GM10248 (cell line): Measurements from ENCODE around the gene ARSB.
A peak's percentile ranks its signal among the peaks of the same experiment; 100 is the strongest.

Experiments
- CTCF ChIA-PET: fragments of 300-600 bp; sonication (Branson Sonifier 250); formaldehyde crosslinking; extraction: SDS; loops from one replicate; lab custom pipeline; 2021; ENCODE audit warnings: antibody characterized with exemption; lab: Yijun Ruan, JAX
- POLR2A ChIA-PET: fragments of 350-650 bp; sonication (Branson Sonifier 250); formaldehyde crosslinking; extraction: SDS; loops from one replicate; lab custom pipeline; 2020; ENCODE audit warnings: antibody characterized with exemption; lab: Yijun Ruan, JAX
- DNase-seq: peaks from one replicate; pipeline ENCODE4 v3.0.0; 2012; ENCODE audit errors: extremely low spot score
- TF ChIP-seq, protein P1 (sequence below): IDR thresholded peaks from 2 replicates; pipeline ENCODE4 v1.5.1; 2012; ENCODE audit warnings: mild to moderate bottlenecking, low read depth; ENCODE audit errors: extremely low read depth, missing control alignments, control extremely low read depth

Gene ARSB

DNA sequence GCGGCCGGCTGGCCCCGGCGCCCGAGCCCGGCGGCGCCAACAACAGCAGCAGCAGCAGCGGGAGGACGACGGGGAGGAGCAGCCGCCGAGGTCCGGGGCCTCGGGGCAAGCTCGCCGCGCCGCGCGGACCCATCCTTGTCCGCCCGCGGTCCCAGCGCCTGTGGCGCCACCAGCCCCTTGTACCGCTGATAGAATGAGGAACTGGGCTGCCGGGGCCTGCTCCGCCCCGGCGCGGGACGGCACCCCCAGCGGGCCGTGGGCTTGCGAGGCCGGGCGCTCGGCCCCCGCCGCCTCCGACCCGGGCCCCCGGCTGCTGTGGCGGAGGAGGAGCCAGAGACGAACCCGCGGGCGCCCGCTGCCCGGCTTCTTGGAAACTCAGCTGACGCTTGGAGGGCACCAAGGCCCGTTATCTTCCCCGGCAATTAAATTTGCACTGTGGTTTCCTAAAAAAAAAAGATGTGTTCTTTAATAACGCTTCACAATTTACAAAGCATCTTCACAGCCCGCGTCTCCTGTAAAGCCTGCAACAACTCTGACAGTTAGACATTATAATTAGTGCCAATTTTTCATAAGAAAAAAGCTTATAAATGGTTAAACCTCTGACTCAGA lies at the start of gene ARSB:
TSS of gene ARSB (minus strand) at position 195 of the 609 bp plus-strand sequence. CDS start at position 133, 62 bp downstream.
- POLR2A ChIA-PET, result interaction anchor here (0.5 kb wide), 1 partner anchor 233 kb away, joined by 3 read pairs; no protein-coding TSS in a partner anchor
- CTCF ChIA-PET, result interaction anchor here (0.7 to 3.8 kb wide), 10 partner anchors 10 to 719 kb away, joined by 3 to 19 read pairs (median 3); no protein-coding TSS in a partner anchor
- TF ChIP-seq, protein P1, sequence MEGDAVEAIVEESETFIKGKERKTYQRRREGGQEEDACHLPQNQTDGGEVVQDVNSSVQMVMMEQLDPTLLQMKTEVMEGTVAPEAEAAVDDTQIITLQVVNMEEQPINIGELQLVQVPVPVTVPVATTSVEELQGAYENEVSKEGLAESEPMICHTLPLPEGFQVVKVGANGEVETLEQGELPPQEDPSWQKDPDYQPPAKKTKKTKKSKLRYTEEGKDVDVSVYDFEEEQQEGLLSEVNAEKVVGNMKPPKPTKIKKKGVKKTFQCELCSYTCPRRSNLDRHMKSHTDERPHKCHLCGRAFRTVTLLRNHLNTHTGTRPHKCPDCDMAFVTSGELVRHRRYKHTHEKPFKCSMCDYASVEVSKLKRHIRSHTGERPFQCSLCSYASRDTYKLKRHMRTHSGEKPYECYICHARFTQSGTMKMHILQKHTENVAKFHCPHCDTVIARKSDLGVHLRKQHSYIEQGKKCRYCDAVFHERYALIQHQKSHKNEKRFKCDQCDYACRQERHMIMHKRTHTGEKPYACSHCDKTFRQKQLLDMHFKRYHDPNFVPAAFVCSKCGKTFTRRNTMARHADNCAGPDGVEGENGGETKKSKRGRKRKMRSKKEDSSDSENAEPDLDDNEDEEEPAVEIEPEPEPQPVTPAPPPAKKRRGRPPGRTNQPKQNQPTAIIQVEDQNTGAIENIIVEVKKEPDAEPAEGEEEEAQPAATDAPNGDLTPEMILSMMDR, result no peak
- peak; percentile 67 for DNase-seq

DNA sequence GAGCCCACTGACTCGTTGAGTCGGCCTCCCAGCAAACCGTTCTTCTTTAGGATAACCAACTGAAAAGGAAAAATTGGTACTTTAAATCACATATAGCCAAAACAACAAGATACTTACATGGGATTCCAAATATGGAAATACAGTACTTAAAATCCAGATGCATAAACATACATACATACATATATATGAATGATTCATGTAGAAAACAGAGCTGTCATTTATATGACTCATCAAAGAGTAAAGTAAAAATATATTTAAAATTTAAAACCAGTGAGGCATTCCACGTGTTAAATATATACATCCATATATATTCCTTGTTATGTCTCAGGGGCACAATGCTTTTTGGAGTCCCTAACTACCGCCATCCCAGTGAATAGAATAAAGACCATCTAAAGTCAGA lies 47.7 kb upstream of the ARSB start:
- ChIA-PET POLR2A (no interaction called here), CTCF (interaction anchor here (1.5 to 4.4 kb wide), 3 partner anchors 8 to 100 kb away, joined by 6 to 26 read pairs (median 10); no protein-coding TSS in a partner anchor)
- DNase-seq, result no peak
- TF ChIP-seq, protein P1, result no peak

DNA sequence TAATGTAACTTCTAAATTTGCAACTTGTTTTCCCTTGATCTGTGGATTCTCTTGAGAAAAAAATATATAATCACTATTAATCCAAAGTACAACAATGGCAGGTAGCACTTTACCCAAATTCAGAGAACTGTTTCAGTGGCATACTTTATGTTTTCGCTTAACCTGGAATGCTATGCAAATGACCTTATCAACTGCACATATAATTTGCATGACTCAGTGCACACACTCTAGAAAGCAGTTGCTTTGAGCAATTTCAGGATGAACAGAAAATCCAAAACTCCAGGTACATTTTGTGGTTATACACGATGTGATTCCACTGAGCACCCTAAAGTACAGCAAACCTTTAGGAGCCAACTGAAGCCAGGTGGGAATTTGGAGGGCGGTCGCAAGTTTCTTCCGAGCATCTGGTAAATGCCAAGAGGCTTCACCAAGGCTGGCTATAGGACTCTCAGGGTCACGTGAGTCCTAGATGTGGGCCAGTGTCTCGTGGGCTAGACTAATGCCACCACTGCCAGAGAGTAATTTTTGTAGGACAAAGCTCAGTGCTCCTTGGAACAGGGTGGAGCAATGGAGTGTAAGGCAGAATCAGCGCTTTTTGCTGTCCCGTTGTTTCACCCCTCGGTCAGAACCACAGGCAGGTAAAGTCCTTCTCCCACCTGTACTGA lies 47.1 kb upstream of the ARSB start:
- ChIA-PET POLR2A (no interaction called here), CTCF (interaction anchor here (2.7 kb wide), 1 partner anchor 101 kb away, joined by 10 read pairs; no protein-coding TSS in a partner anchor)
- no peak for DNase-seq
- TF ChIP-seq, protein P1, result no peak

DNA sequence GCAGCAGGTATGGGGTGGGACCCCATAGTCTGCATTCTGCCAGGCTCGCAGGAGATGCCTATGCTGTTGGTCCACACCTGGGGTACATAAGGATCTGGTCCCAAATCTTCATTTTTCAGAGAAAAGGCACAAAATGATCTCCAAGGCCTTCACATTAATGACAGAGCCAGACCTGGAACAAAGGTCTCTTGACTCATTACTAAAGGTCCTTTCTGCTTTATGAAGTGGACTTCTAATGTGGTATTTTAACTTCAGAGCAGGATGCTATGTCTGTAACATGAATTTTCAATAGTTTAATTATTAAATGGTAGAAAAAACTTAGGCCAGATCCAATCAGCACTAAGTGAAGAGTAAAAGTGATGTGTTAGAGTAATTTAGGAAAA lies 46.4 kb upstream of the ARSB start:
- no peak for DNase-seq
- POLR2A ChIA-PET, result no interaction called here
- TF ChIP-seq, protein P1, result no peak
- CTCF ChIA-PET, result no interaction called here

DNA sequence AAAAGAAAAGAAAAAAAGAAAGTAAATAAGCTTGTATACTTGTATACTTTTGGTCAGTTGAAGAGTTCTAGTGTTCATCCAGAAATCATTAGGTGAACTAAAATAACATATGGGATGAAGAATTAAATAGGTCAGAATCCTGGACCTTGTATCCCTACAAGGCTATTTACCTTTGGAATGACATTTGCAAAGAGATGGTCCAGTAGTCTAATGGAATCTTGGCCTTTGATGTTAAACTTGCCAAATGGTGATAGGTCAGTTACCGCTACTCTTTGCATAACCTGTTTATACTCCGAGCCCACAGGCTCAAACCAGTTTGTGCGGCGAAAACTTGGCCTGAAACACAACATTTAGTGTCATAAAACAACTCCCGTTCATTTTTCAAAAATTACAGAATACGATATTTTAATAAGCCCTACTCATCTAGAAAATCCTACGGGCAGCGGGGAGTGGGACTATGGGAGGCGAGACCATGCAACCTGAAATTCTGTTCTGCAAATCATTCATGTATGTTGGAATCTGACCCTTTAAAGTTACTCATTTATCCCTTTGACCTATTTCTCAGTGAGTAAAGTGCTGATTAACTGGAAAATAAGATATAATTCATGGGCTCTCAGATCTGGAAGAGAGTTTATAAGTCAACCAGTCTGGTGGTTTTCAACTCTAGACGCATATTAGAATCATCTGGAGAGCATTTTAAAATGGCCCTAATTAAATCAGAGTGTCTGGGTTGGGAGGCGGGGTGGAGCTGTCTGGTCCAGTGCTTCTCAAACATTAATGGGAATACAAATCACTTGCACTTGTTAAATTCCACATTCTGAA lies 45.8 kb upstream of the ARSB start:
- DNase-seq, result no peak
- POLR2A ChIA-PET, result no interaction called here
- TF ChIP-seq, protein P1, result no peak
- CTCF ChIA-PET, result interaction anchor here (1.1 to 3.1 kb wide), 3 partner anchors 10 to 102 kb away, joined by 3 to 17 read pairs (median 13); no protein-coding TSS in a partner anchor

DNA sequence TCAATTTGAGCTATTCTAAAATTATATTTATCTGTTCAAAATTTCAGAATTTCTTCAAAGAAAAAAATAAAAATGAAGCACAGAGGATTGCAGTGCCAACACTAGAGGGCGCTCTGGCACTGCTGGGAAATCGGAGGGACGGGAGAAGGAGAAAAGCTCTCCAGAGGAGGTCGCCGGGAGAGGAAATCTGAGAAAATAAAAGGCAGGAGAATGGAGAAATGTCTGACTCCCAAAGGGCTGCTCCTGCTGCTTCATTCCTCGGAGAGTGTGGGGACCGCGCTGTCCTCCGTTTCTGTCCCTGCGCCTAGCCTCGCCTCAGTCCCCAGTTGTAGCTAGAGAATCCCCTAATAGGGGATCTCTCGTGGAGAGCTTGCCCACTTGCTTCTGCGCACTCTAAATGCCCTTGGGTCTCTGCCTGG lies 40.0 kb upstream of the ARSB start:
- DNase-seq, result peak; percentile 44
- TF ChIP-seq, protein P1, result peak; percentile 85
- CTCF ChIA-PET, result interaction anchor here (0.7 to 7.8 kb wide), 49 partner anchors 9 to 1464 kb away, joined by 3 to 198 read pairs (median 4); partner anchors contain the start of gene ARSB
- POLR2A ChIA-PET, result no interaction called here
